ENCODE results near the gene JAK1.
"Not testable (repeated sequence)": the region's sequence is repeated elsewhere in the genome, so short reads cannot be mapped to it uniquely, and the experiment has no call there.

Gene JAK1

GRCh38 chr1:64966158-64966971 lies at the start of gene JAK1:
Gene JAK1 (minus strand): TSS chr1:64966549. CDS start chr1:64886264, 80,285 bp downstream.
- peak; percentile 85 to 93 for DNase-seq

DNA sequence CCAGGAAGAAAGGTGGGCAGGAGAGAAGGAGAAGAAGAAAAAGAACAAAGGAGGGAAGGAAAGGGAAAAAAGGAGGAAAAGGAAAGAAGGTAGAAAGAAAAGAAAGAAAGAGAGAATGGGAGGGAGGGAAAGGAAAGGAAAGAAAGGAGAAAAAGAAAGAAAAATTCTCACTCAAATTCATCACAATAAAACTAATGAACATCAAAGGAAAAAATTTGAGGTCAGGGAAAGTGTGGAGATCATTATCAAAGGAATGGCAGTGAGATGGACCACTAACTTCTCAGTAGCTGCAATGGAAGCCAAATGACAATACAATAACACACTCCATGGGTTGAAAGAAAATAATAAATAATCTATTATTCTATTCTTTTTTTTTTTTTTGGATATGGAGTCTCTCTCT lies 48.0 kb upstream of the JAK1 start:
- no peak for DNase-seq

DNA sequence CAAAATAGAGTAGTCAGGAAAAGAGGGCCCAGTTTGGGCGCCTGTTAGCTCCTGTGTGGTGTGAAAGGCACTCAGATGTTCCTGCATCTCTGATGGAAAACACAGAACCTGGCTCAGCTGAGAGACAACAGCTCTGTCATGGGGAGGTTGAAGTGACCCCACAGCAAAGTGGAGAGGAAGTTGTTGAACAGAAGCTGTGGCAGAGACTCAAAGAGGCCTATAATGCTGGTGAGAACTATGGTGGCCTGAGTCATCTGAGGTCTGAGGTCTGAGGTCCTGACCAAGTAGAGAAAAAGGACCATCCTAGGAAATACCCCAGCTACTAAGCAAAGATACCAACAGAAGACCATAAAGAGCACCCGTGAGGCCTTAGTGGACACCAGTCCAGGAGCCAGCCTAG lies 45.6 kb upstream of the JAK1 start:
- no peak for DNase-seq

GRCh38 chr1:65009724-65010420 lies 43.5 kb upstream of the JAK1 start:
- DNase-seq, result peak in 1 of 2 experiments; percentile 7

DNA sequence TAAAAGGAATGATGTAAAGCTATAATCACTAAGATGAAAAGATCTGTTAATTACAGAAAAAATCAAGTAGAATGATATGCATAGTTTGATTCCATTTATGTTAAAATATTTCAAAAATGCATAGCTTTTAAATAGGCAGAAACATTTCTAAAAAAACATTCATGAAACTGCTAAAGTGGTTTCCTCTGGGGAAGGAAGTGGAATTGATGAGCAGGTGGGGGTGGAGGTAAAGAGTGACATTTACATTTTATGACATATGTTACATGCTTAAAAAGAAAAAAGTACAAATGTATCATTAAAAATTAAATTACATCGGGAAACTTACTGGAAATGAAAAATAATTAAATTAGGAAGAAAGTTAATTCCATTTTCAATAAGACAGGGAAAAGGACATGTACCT lies 42.8 kb upstream of the JAK1 start:
- no peak for DNase-seq

- no peak for DNase-seq
Observed at GRCh38 chr1:65006806-65007205, 40.5 kb upstream of the JAK1 start.

DNA sequence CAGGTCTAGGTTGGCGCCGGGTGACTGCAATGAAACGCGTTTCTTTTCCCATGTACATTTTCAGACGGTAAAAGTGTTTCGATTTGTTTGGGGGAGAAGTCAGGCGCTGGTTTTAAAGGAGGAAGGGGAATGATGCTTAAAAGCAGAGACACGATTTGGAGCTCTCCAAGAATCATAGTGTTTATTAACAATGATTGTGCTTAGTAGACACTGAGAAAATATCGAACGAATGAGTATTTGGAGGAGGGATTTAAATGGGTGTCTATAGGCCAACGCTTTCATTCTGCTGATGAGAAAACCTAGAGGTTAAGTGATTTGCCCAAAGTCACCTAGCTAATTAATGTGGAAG lies 36.9 kb upstream of the JAK1 start:
- DNase-seq, result peak in 1 of 2 experiments; percentile 8

DNA sequence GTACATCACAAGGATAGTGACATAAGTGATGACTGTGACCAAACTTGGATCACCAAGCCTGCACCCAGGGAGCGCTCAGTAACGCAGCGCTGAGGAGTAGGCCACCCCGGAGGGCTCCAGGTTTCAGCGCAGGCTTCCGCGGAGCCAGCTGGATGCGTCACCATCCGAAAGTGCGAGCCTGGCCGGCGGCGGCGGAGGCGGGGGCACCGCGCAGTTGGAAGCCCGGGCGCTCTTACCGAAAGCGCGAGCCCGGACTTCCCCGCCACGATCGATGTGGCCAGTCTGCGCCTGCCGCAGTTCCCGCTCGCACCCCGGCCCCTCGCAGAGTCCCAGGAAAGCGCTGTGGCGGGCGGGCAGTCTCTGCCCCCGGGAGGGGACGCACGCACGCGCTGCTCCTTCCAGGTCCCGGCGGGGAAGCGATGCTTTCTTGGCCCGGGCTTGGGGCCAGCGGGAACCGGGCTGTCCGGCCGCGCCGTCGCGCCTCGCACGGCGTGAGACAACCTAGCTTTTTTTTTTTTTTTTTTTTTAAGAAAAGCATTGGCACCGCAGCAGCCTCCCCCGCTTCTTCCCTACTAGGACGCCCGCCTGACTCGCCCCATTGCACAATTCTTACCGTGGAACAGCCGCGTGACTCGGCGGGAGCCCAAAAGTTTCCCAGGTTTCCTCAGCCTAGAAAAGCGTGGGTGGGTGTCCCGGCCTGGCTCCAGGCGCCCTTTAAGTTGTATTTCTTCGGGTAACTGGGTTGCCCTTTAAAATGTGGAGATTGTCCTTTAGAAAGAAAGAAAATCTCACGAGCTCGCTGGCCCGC lies 36.4 kb upstream of the JAK1 start:
- DNase-seq, result peak; percentile 57 to 66

GRCh38 chr1:65002156-65002507 lies 35.8 kb upstream of the JAK1 start:
- DNase-seq, result no peak

DNA sequence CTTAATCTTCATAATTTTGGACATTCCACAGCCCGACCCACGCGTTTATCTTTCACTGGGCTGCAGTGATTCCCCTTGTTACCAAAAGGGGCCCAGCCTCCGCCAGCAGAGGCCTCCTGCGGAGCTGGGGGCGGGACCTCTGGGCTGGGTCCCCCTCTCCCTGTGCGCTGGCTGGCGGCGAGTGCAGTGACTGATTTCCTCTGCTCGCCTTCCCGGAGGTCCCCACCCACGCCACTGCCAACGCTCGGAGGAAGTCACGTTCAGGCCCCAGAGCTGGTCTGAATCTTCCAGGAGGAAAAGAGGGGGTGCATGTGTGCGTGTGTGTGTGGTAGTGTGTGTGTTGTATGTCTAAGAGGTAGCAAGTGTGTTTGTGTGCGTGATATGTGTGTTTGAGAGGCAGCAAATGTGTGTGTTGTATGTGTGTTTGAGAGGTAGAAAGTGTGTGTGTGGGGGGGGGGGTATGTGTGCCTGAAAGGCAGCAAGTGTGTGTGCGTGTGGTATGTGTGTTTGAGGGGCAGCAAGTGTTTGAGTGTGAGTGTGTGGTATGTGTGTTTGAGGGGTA lies 35.0 kb upstream of the JAK1 start:
- peak; percentile 70 to 90 for DNase-seq

- DNase-seq, result not testable (repeated sequence)
Observed at GRCh38 chr1:64998425-64998948, 32.1 kb upstream of the JAK1 start.

GRCh38 chr1:64996541-64997257 lies 30.4 kb upstream of the JAK1 start:
- DNase-seq, result no peak

GRCh38 chr1:64995316-64995715 lies 29.0 kb upstream of the JAK1 start:
- no peak for DNase-seq

- no peak for DNase-seq
Observed at GRCh38 chr1:64986903-64987871, 20.8 kb upstream of the JAK1 start.

DNA sequence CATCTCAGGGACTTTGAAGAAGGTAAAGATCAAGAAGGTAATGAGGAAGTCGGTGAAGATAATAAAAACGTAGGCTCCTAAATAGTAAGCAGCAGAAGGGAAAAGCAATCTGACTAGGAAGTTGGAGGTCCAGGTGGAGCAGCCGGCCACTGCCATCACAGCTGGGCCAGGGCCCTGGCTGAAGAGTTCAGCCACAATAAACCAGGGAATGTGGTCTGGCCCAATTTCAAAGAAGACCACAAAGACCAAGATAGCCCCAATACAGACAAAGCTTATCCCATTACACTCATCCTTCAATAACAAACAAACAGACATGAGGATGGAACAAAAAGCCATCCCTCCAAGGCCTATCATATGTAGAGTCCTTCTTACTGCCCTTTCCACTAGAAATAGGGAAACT lies 18.4 kb upstream of the JAK1 start:
- no peak for DNase-seq

GRCh38 chr1:64984106-64984505 lies 17.8 kb upstream of the JAK1 start:
- DNase-seq, result no peak

DNA sequence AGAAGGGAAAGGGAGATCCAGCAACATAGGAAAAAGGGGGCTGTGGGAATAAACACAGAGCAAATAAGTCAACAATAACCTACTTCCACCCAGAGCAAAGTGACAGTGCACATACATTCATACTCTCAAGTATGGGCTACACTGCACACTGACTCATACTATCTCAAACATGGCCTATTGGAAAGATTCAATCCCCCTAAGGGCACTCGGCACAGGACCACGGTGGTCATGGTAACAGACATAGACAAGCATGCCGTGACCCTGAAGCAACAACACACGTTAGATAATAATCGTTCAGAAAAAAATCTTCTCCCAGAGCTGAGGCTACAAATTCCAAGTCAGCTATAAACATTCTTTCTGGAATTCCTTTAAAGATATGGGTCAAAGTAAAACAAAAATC lies 16.8 kb upstream of the JAK1 start:
- no peak for DNase-seq

DNA sequence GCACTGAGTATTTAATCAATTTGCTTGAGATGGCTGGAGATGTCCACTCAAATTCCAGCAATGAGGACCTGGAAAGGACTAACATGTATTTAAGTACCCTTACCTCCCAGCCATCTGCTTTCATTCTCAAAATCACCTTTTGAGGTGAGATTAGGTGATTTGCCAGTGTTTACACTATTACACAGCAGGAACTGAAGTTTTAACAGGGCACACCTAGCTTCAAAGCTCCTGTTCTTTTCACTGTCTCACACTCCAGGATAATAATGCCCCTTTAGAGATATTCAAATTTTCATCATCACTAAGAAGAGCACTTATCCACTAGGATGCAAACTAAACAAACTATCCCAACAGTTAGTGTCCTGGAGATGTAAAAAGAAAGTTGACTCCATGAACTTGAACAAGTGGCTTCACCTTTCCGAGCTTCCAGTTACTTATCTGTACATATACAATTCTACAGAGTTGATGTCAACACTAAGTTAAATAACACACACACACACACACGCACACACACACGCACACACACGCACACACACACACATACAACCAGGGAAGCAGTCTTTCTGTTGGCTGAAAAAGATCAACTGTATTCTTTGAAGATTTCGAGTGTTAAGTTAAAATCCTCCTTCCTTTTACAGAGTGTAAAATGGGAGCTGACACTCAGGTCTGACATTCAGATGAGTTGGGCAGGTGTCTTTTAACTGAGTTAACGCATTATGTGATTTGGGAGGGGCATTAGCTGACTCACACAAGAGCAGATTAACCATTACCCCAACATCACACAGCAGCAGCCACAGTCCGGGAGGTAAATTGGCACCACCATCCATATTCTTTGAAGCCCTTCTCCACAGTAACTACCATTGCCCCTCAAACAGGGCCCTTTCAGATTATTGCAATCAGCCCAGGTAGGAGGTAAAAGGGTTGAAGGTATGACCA lies 15.5 kb upstream of the JAK1 start:
- DNase-seq, result no peak

GRCh38 chr1:64980745-64981600 lies 14.6 kb upstream of the JAK1 start:
- no peak for DNase-seq

All from stimulated activated CD4-positive, alpha-beta T cell treated with anti-CD3 and anti-CD28 coated beads, Interleukin-4, amount 100 ng/mL, for 4 hours (primary cell).